Vagina (tissue), 2 donors: ENCODE results near the gene LANCL3. TPM values are rescaled to one million over a fixed set of nuclear protein-coding genes. Genes with fewer than 3 reads are reported as not detected.

Experiments used
- DNase-seq, 2 donors: peaks; one replicate each; pipeline ENCODE4 v3.0.0-alpha.2; 2017; ENCODE audit errors: extremely low spot score in 2 of 2
- H3K27ac ChIP-seq: fragments of 200-600 bp; sonication (generic); one replicate; pipeline ENCODE4 v1.5.1; 2019
- H3K27me3 ChIP-seq: fragments of 200-600 bp; sonication (generic); one replicate; pipeline ENCODE4 v1.5.1; 2019
- H3K36me3 ChIP-seq, 2 donors: fragments of 200-600 bp; sonication (generic); one replicate each; pipeline ENCODE4 v1.5.1; 2017 to 2019
- H3K4me1 ChIP-seq: fragments of 200-600 bp; sonication (generic); one replicate; pipeline ENCODE4 v1.5.1; 2019
- H3K4me3 ChIP-seq, 2 donors: fragments of 200-600 bp; sonication (generic); 1 replicate in 1 of 2; 2 replicates in 1 of 2; pipeline ENCODE4 v1.5.1; 2016 to 2019
- H3K9me3 ChIP-seq: fragments of 200-600 bp; sonication (generic); one replicate; pipeline ENCODE4 v1.5.1; 2019
- POLR2A ChIP-seq, 2 donors: fragments of 450-650 bp; IDR thresholded peaks; one replicate each; pipeline ENCODE4 v1.6.1; 2017; ENCODE audit warnings: antibody characterized with exemption in 2 of 2, mild to moderate bottlenecking in 2 of 2, moderate library complexity in 2 of 2
- POLR2AphosphoS5 ChIP-seq, 2 donors: sonication (generic); formaldehyde crosslinking; IDR thresholded peaks; one replicate each; pipeline ENCODE4 v1.9.0; 2017; ENCODE audit warnings: antibody characterized with exemption in 2 of 2, mild to moderate bottlenecking in 2 of 2, low read depth in 1 of 2; ENCODE audit not compliant: insufficient read depth in 1 of 2
- intact Hi-C: fragments of 100-400 bp; cut with DNase I; formaldehyde crosslinking; loops from one replicate; pipeline ENCODE4 v1.15.1; 2023
- total RNA-seq: library from RNA; depleted of rRNA; stranded (reverse); fragments of >200 nt; gene quantifications from one replicate; pipeline ENCODE4 v1.2.3, GENCODE V29; 2016
- TF ChIP-seq, protein P1 (sequence below), 3 experiments: fragments of 450-650 bp in 2 of 3; fragments of 200-600 bp in 1 of 3; sonication (generic) in 1 of 3; IDR thresholded peaks; one replicate each; pipeline ENCODE4 v1.5.1; 2017 to 2019; ENCODE audit warnings: antibody characterized with exemption in 3 of 3, mild to moderate bottlenecking in 2 of 3, moderate library complexity in 2 of 3

Gene LANCL3
- total RNA-seq, 1 donor from 2014 or later, result 2.5 TPM

DNA sequence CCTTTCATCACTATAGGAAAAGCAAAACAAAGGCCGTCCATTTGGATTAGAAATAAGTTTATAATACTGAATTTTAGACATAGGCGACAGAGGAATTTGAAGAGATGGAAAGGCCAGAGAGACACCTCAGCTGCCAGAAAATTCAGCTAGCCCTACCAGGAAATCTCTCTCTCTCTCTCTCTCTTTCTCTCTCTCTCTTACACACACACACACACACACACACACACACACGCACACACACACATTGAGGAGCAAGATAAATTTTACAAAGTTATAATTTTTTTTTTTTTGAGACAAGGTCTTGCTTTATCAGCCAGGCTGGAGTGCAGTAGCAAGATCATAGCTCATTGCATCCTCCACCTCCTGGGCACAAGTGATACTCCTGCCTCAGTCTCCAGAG, 115.5 kb downstream of the LANCL3 start:
- Histone ChIP-seq H3K36me3 (no peaks in the 10 kb centered on the region), H3K4me1 (no peaks in the 10 kb centered on the region), H3K27ac (no peak overlapping the region), H3K27me3 (no peaks in the 10 kb centered on the region), H3K4me3 (no peak overlapping the region), H3K9me3 (no peaks in the 10 kb centered on the region)
- no peak for DNase-seq
- TF ChIP-seq POLR2AphosphoS5 (IDR thresholded peaks at IDR 0.05; ENCODE audit: insufficient read depth in 1 of 2, low read depth in 1 of 2) (no peak), POLR2A (IDR thresholded peaks at IDR 0.05) (no peak)
- TF ChIP-seq, protein P1, sequence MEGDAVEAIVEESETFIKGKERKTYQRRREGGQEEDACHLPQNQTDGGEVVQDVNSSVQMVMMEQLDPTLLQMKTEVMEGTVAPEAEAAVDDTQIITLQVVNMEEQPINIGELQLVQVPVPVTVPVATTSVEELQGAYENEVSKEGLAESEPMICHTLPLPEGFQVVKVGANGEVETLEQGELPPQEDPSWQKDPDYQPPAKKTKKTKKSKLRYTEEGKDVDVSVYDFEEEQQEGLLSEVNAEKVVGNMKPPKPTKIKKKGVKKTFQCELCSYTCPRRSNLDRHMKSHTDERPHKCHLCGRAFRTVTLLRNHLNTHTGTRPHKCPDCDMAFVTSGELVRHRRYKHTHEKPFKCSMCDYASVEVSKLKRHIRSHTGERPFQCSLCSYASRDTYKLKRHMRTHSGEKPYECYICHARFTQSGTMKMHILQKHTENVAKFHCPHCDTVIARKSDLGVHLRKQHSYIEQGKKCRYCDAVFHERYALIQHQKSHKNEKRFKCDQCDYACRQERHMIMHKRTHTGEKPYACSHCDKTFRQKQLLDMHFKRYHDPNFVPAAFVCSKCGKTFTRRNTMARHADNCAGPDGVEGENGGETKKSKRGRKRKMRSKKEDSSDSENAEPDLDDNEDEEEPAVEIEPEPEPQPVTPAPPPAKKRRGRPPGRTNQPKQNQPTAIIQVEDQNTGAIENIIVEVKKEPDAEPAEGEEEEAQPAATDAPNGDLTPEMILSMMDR (IDR thresholded peaks at IDR 0.05), result no peak
- intact Hi-C loops, result no loop called here

DNA sequence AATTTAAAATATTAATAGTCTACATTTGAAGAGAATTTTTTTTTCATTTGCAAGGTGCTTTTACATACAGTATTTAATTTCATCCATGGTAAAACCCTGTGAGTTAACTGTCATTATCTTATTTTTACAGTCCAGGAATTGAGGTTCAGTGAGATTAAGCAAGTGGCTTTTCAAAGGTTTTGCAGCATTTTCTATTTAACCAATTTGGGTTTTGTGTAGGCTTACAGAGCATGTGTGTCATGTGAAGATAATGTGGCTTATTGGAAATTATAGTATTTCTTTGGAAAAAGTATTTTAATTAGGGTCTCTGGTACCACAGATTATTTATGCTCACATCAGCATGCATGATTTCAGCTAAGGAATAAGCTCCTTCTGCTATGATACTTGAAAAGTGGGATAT, 118.7 kb downstream of the LANCL3 start:
- H3K27ac ChIP-seq, result no peak overlapping the region
- no peaks in the 10 kb centered on the region for H3K4me1 ChIP-seq
- H3K4me3 ChIP-seq, result no peak overlapping the region
- intact Hi-C loops, result no loop called here
- DNase-seq, result no peak
- H3K36me3 ChIP-seq, result no peaks in the 10 kb centered on the region
- no peaks in the 10 kb centered on the region for H3K9me3 ChIP-seq
- no peaks in the 10 kb centered on the region for H3K27me3 ChIP-seq
- TF ChIP-seq POLR2AphosphoS5 (IDR thresholded peaks at IDR 0.05; ENCODE audit: insufficient read depth in 1 of 2, low read depth in 1 of 2) (no peak), POLR2A (IDR thresholded peaks at IDR 0.05) (no peak)
- TF ChIP-seq, protein P1 (IDR thresholded peaks at IDR 0.05), result no peak

GRCh38 chrX:37692918-37693317, 121.5 kb downstream of the LANCL3 start:
- no peak for TF ChIP-seq POLR2AphosphoS5 (IDR thresholded peaks at IDR 0.05; ENCODE audit: insufficient read depth in 1 of 2, low read depth in 1 of 2)
- TF ChIP-seq POLR2A (IDR thresholded peaks at IDR 0.05), result no peak
- TF ChIP-seq, protein P1 (IDR thresholded peaks at IDR 0.05), result no peak
- Histone ChIP-seq H3K36me3 (no peaks in the 10 kb centered on the region), H3K4me1 (no peaks in the 10 kb centered on the region), H3K27me3 (no peaks in the 10 kb centered on the region), H3K4me3 (no peak overlapping the region), H3K27ac (no peak overlapping the region), H3K9me3 (no peaks in the 10 kb centered on the region)
- no peak for DNase-seq
- intact Hi-C loops, result no loop called here

DNA sequence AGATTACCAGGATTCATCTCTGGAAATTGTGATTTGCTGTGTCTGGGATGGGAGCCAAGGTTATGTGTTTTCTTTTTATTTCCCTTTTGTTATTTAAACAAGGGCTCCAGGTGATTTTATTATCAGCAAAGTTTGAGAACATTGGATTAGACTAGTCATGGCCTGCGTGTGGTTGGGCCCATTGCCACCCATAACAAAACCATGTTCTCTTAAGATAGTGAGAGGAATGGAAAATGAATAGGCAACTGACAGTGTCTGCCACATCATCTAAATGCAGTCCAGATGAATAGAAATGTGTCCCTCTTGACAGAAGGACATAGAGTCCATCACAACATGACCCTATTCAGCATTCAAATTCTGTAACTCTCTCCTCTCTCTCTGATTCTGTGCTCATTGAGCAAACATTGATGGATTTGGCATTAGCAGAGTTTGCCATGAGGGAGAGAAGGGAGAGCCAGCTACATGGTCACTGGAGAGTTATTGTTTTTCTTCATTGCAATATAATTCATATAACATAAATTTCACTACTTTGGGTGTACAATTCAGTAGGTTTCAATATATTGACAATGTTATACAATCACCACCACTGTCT, 125.8 kb downstream of the LANCL3 start:
- no peaks in the 10 kb centered on the region for H3K9me3 ChIP-seq
- H3K27ac ChIP-seq, result no peak overlapping the region
- no peaks in the 10 kb centered on the region for H3K4me1 ChIP-seq
- DNase-seq, result no peak
- TF ChIP-seq, protein P1 (IDR thresholded peaks at IDR 0.05), result no peak
- TF ChIP-seq POLR2A (IDR thresholded peaks at IDR 0.05) (no peak), POLR2AphosphoS5 (IDR thresholded peaks at IDR 0.05; ENCODE audit: insufficient read depth in 1 of 2, low read depth in 1 of 2) (no peak)
- no peaks in the 10 kb centered on the region for H3K27me3 ChIP-seq
- intact Hi-C loops, result no loop called here
- H3K4me3 ChIP-seq, result no peak overlapping the region
- H3K36me3 ChIP-seq, result no peaks in the 10 kb centered on the region

DNA sequence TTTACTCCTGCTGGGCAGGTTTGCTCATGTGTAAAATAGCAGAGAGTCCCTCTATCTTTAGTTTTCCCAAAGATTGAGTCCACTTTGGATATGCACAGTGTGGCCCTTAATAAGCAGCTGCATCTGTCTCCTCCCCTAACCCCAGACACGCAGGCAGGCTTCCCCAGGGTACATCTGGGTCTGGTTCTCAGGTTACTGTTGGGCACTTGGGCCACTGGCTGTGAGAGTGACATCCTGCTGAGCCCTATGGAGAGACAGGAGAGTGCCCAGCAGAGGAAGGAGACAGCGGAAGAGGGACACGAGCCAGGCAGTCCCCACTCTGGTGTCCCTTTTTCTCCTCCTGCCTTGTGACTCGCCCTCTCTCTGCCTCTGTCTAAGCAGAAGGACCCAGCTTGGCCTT, 130.1 kb downstream of the LANCL3 start:
- DNase-seq, result no peak
- H3K4me3 ChIP-seq, result no peak overlapping the region
- intact Hi-C loops, result no loop called here
- no peaks in the 10 kb centered on the region for H3K9me3 ChIP-seq
- TF ChIP-seq, protein P1 (IDR thresholded peaks at IDR 0.05), result no peak
- TF ChIP-seq POLR2A (IDR thresholded peaks at IDR 0.05), result no peak
- no peak for TF ChIP-seq POLR2AphosphoS5 (IDR thresholded peaks at IDR 0.05; ENCODE audit: insufficient read depth in 1 of 2, low read depth in 1 of 2)
- no peaks in the 10 kb centered on the region for H3K27me3 ChIP-seq
- no peaks in the 10 kb centered on the region for H3K4me1 ChIP-seq
- no peak overlapping the region for H3K27ac ChIP-seq
- no peaks in the 10 kb centered on the region for H3K36me3 ChIP-seq
